ENCODE measurements around the gene IL1RAPL1.

IL1RAPL1 gene

GRCh38 chrX:28625223-28625622 is 38.0 kb downstream of the IL1RAPL1 start:
- H3K27ac ChIP-seq: no peak overlapping the region
- TF ChIP-seq, protein P1, sequence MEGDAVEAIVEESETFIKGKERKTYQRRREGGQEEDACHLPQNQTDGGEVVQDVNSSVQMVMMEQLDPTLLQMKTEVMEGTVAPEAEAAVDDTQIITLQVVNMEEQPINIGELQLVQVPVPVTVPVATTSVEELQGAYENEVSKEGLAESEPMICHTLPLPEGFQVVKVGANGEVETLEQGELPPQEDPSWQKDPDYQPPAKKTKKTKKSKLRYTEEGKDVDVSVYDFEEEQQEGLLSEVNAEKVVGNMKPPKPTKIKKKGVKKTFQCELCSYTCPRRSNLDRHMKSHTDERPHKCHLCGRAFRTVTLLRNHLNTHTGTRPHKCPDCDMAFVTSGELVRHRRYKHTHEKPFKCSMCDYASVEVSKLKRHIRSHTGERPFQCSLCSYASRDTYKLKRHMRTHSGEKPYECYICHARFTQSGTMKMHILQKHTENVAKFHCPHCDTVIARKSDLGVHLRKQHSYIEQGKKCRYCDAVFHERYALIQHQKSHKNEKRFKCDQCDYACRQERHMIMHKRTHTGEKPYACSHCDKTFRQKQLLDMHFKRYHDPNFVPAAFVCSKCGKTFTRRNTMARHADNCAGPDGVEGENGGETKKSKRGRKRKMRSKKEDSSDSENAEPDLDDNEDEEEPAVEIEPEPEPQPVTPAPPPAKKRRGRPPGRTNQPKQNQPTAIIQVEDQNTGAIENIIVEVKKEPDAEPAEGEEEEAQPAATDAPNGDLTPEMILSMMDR (conservative IDR thresholded peaks at IDR 0.05): no peak
- TF ChIP-seq ZFX (IDR thresholded peaks at IDR 0.05): no peak

GRCh38 chrX:28626515-28626914 is 39.3 kb downstream of the IL1RAPL1 start:
- no peak overlapping the region for H3K27ac ChIP-seq
- TF ChIP-seq, protein P1 (conservative IDR thresholded peaks at IDR 0.05): no peak
- no peak for TF ChIP-seq ZFX (IDR thresholded peaks at IDR 0.05)

DNA sequence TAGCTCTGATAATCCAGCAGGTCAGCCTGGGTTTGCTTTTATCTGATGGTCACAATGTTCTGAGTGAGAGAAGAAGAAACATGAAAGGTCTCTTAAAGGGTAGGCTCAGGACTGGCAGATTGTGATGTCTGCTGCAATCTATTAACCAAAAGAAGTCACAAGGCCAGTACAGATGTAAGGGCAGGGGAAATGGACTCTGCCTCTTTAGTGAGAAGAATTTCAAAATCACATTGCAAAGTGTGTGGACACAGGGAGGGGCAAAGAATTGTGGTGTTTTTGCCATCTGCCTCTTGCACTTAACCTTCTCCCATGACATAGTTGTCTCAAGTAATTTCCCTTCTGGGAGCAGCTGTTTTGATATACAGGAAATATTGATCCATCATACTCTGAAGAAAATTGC is 40.9 kb downstream of the IL1RAPL1 start:
- TF ChIP-seq ZFX (IDR thresholded peaks at IDR 0.05): no peak
- TF ChIP-seq, protein P1 (conservative IDR thresholded peaks at IDR 0.05): no peak
- no peak overlapping the region for H3K27ac ChIP-seq

DNA sequence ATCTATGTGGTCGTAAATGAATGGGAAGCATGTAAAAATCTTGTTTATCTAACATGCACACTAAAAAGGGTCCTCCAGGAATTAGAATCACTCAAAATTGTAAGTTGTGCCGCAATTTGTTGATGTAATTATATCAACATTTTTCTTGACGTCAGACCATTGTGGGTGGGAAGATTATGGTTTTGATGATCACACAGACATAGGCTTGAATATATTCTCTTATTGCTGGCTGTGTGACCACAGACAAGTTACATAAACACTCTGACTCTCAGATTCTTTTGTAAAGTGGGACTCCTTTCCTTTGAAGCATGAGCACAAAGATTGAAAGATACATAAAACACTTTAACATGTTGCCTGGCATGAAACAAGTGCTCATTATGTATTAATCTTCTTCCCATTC is 51.5 kb downstream of the IL1RAPL1 start:
- TF ChIP-seq, protein P1 (conservative IDR thresholded peaks at IDR 0.05): no peak
- TF ChIP-seq ZFX (IDR thresholded peaks at IDR 0.05): no peak
- H3K27ac ChIP-seq: no peak overlapping the region

DNA sequence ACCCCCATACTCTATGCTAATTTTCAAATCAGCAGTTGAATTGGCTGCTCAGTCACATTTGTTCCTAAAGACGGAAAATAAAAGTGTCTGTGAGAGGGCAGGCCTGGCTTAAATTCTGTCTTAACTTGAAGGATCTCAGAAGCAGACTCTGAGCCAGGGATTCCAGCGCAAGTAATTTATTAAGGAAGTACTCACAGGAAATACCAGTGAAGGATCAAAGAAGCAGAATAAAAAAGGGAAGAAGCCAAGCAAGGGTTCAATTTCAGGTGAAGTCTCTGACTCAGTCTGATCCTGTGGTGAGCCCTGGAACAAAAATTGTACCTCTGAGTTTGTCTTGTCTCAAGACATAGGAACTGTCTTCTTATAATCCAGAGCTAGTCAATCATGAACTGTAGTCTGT is 52.2 kb downstream of the IL1RAPL1 start:
- H3K27ac ChIP-seq: no peak overlapping the region
- no peak for TF ChIP-seq ZFX (IDR thresholded peaks at IDR 0.05)
- TF ChIP-seq, protein P1 (conservative IDR thresholded peaks at IDR 0.05): no peak

DNA sequence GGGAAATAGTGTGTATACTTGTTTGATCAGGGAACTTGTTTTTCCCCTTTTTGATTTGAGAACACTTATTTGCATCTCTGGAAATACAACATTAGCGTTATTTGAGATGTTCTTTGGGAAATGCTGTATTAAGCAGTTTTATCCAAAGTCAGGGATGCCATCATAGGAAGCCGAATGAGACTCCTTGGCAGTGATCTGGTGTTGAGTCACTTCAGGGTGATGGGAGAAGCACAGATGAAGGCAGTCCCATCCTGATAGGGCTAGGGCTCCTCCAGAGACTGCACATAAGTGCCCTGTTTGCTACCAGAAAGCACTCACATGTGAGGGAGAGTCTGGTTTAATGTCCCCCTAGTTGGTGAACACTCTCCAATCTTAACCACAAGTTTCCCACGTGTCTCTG is 62.3 kb downstream of the IL1RAPL1 start:
- no peak overlapping the region for H3K27ac ChIP-seq
- no peak for TF ChIP-seq ZFX (IDR thresholded peaks at IDR 0.05)
- TF ChIP-seq, protein P1 (conservative IDR thresholded peaks at IDR 0.05): no peak

DNA sequence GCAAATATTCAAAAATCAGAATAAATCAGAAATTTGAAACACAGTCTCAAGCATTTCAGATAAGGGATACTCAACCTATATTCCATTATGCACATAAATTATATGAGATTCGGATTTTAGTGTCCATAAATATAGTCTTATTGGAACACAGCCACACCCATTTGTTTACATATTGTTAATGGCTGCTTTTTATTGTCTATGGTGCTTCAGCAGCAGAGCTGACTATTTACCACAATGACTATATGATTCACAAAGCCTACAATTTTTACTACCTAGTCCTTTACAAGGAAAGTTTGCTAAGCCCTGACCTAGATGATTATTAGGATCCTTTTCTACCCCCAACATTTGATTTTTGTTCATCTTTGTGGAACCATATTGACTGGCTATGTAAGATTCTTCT is 63.9 kb downstream of the IL1RAPL1 start:
- no peak overlapping the region for H3K27ac ChIP-seq
- no peak for TF ChIP-seq ZFX (IDR thresholded peaks at IDR 0.05)
- TF ChIP-seq, protein P1 (conservative IDR thresholded peaks at IDR 0.05): no peak

All from C4-2B (cell line).